Duodenal mucosa (tissue), 2 donors: ENCODE data around the gene RBM47.

Source experiments
- H3K27ac ChIP-seq: one replicate; pipeline ENCODE4 v1.7.0; 2013; ENCODE audit warnings: low read depth, low read length
- H3K27me3 ChIP-seq, 2 donors: one replicate each; pipeline ENCODE4 v1.7.0; 2013; ENCODE audit warnings: low read length in 2 of 2, control low read depth in 1 of 2; ENCODE audit not compliant: insufficient read depth in 2 of 2, control insufficient read depth in 1 of 2
- H3K36me3 ChIP-seq, 2 donors: one replicate each; pipeline ENCODE4 v1.7.0; 2013; ENCODE audit warnings: low read length in 2 of 2, control low read depth in 1 of 2; ENCODE audit not compliant: insufficient read depth in 2 of 2, control insufficient read depth in 1 of 2
- H3K4me1 ChIP-seq, 2 donors: one replicate each; pipeline ENCODE4 v1.7.0; 2013; ENCODE audit warnings: low read length in 2 of 2, control low read depth in 1 of 2; ENCODE audit not compliant: insufficient read depth in 2 of 2, control insufficient read depth in 1 of 2
- H3K4me3 ChIP-seq, 2 donors: one replicate each; pipeline ENCODE4 v1.7.0; 2013; ENCODE audit warnings: low read length in 2 of 2, low read depth in 1 of 2
- H3K9ac ChIP-seq, 2 donors: one replicate each; pipeline ENCODE4 v1.7.0; 2013; ENCODE audit warnings: low read length in 2 of 2, low read depth in 1 of 2
- H3K9me3 ChIP-seq, 2 donors: one replicate each; pipeline ENCODE4 v1.7.0; 2013; ENCODE audit warnings: low read length in 2 of 2, control low read depth in 1 of 2; ENCODE audit not compliant: control insufficient read depth in 1 of 2

RBM47 gene

DNA sequence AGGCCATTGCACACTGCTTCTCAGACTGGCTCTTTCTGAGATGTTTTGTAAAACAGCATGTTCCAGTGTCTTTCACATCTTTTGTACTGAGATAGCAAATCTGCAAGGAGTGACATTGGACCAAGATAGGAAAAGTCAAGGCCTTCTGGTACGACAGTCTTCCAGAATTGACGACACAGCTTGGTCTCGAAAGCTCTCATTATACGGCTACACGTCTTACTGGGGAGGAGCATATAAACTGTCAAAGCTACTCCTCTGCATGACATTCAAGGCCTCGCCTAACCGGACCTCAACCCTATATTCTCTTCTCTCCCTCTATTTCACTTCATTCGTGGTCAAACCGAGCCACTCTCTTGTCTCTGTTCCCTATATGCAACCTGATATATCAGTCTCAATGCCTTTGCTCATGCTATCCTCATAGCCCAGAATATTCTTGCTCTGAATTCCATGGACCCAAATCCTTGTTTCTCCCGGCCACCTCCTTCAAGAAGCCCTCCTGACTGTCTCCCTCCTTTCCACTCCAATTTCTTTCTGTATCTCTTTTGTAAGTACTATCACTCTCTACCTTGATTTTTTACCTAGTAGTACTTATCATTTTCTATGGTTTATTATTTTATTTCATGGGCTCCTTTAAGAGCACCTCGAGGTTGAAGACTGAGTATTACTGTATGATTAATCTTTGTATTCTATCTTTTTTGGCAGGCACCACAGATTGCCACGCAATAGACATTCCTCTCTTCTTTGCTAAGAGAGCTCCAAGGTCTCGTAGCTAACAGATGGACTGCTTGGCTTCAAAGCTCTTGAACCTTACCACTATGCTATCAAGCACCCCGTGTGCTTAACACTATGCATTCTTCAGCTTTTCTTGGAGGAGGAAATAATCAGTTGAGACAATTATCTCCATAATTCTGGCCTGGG lies 35.1 kb downstream of the RBM47 start:
- no peak overlapping the region for H3K27ac ChIP-seq
- no peaks in the 10 kb centered on the region for H3K36me3 ChIP-seq
- no peaks in the 10 kb centered on the region for H3K4me1 ChIP-seq
- H3K9ac ChIP-seq = no peak overlapping the region
- H3K9me3 ChIP-seq = no peaks in the 10 kb centered on the region
- H3K4me3 ChIP-seq = no peak overlapping the region
- H3K27me3 ChIP-seq = no peaks in the 10 kb centered on the region

DNA sequence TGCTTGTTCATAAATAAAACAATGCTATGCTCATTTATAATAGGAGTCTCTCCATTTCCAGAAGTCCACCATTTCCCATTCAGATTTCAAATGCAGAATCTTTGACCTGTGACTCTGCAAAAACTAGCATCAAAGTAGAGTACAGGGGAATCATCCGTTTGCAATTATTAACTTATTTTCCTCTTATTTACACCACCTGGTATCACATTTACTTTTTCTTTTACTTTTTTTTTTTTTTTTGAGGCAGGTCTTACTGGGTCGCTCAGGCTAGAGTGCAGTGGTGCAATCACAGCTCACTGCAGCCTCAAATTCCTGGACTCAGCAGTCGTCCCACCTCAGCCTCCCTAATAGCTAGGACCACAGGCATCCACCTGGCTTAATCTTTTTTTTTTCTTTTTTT lies 37.6 kb downstream of the RBM47 start:
- no peaks in the 10 kb centered on the region for H3K9me3 ChIP-seq

DNA sequence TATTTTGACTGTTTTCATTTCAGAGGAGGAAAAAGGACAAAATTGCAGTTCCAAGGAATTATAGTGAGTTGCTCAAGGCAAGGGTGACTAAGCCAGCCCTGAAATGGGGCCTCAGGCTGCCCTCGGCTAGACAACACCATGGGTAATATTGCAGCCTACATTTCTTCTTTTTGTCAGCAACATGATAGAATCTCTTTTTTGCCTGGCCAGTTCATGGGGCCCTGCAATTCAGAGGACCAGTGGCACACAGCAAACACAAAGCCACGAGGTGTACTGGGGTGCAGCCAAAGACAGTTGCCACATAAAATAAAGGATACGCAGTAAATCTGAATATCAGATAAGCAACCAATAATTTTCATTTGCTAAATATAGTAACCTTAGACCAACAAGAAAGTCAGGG lies 41.8 kb downstream of the RBM47 start:
- Histone ChIP-seq H3K9me3 (no peaks in the 10 kb centered on the region), H3K9ac (no peak overlapping the region), H3K4me3 (no peak overlapping the region), H3K27ac (no peak overlapping the region), H3K4me1 (peaks cover 0 to 4% of the 10 kb centered on the region in 2 donors), H3K27me3 (no peaks in the 10 kb centered on the region), H3K36me3 (no peaks in the 10 kb centered on the region)

More for the DNA sequence above, 37.6 kb downstream of the RBM47 start:
- no peak overlapping the region for H3K27ac ChIP-seq
- no peak overlapping the region for H3K4me3 ChIP-seq
- no peaks in the 10 kb centered on the region for H3K36me3 ChIP-seq
- no peak overlapping the region for H3K9ac ChIP-seq
- H3K4me1 ChIP-seq = no peaks in the 10 kb centered on the region
- H3K27me3 ChIP-seq = no peaks in the 10 kb centered on the region

DNA sequence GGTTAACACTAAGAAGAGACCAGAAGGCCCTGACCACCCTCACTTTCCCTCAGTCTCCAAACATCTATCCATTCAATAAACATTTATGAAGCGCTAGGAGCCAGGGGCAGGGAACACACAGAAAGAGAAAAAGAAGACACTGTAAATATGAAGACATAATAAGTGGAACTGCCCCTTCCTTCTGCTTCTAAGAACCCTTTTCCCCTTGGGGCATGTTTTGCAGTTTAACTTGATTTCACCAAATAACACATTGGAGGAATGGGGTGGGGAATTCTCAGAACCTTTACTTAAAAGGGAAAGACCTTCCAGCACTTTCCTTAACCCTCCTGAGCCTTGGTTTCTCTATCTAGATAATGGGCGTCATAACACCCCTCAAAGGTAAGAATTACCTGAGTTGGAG lies 42.3 kb downstream of the RBM47 start:
- Histone ChIP-seq H3K9ac (no peak overlapping the region), H3K27me3 (no peaks in the 10 kb centered on the region), H3K4me1 (peaks cover 0 to 4% of the 10 kb centered on the region in 2 donors), H3K27ac (no peak overlapping the region), H3K9me3 (no peaks in the 10 kb centered on the region), H3K36me3 (no peaks in the 10 kb centered on the region), H3K4me3 (no peak overlapping the region)

DNA sequence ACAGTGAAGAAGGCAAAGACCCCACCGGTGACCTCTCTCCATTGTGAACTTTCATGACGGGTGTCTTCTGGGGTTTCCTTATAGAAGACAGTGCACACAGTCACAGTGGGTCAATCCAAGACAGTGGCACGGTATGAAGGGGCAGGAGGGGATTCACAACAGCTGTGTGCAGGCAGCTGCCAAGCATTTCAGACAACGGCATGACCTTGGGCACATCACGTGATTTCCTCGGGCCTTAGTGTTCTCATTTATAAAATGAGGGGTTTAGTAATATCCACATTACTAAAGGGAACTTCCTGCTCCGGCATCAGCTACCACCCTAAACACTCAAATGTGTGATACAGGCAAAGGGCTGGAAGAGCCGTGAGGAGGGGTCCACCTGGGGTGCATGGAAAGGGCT lies 42.9 kb downstream of the RBM47 start:
- no peaks in the 10 kb centered on the region for H3K9me3 ChIP-seq
- no peaks in the 10 kb centered on the region for H3K27me3 ChIP-seq
- H3K4me1 ChIP-seq = peaks cover 0 to 4% of the 10 kb centered on the region in 2 donors
- H3K4me3 ChIP-seq = no peak overlapping the region
- no peak overlapping the region for H3K9ac ChIP-seq
- no peak overlapping the region for H3K27ac ChIP-seq
- H3K36me3 ChIP-seq = no peaks in the 10 kb centered on the region

DNA sequence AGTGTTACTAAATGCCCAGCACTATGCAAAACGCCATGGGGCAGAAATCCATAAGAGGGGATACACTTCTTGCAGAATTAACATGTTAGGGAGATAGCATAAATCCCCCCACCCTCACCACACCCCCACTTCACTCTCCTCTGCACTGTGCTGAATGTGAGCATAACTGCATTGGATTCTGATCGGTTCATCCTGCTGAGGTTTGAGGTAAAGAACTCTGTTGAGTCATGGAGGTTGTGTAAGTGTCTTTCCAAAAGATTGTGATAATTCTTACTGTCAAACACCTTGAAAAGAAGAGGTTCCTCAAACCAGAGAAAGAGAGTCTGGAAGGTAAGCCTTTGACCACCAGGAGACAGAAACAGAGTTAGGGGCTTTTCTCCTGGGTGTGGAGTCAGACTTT lies 43.6 kb downstream of the RBM47 start:
- no peak overlapping the region for H3K27ac ChIP-seq
- H3K4me3 ChIP-seq = no peak overlapping the region
- H3K27me3 ChIP-seq = no peaks in the 10 kb centered on the region

DNA sequence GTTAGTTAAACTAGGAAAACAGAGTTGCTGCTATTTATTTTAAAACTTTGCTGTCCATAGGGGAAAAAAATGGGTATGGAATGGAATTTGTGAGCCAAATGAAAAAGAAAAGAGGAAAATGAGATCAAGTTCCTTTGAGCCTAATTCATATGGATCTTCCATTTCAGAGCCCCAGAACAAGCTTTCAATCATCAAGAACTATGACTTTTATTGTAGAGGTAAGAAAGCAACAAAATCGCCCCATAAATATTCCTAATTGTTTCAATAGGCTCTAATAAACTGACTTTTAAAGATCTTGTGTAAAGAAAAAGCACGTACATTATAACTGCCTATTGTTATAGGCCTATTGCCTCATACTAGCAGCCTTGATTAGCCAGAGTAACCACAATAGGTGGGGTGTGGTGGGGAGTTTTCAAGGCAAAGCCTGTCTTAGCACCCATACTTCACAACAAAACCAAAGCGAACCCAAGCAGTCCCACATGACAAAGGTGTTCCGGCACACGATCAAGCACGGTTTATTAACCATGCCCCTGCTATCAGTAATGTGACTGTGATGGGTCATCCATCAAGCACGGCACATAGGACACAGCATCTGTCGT lies 44.4 kb downstream of the RBM47 start:
- H3K4me1 ChIP-seq = peaks cover 0 to 4% of the 10 kb centered on the region in 2 donors
- no peak overlapping the region for H3K27ac ChIP-seq
- H3K27me3 ChIP-seq = no peaks in the 10 kb centered on the region
- H3K36me3 ChIP-seq = no peaks in the 10 kb centered on the region
- H3K9me3 ChIP-seq = no peaks in the 10 kb centered on the region
- H3K4me3 ChIP-seq = no peak overlapping the region
- H3K9ac ChIP-seq = no peak overlapping the region

More for the DNA sequence above, 43.6 kb downstream of the RBM47 start:
- Histone ChIP-seq H3K36me3 (no peaks in the 10 kb centered on the region), H3K4me1 (peaks cover 0 to 4% of the 10 kb centered on the region in 2 donors), H3K9ac (no peak overlapping the region), H3K9me3 (no peaks in the 10 kb centered on the region)

DNA sequence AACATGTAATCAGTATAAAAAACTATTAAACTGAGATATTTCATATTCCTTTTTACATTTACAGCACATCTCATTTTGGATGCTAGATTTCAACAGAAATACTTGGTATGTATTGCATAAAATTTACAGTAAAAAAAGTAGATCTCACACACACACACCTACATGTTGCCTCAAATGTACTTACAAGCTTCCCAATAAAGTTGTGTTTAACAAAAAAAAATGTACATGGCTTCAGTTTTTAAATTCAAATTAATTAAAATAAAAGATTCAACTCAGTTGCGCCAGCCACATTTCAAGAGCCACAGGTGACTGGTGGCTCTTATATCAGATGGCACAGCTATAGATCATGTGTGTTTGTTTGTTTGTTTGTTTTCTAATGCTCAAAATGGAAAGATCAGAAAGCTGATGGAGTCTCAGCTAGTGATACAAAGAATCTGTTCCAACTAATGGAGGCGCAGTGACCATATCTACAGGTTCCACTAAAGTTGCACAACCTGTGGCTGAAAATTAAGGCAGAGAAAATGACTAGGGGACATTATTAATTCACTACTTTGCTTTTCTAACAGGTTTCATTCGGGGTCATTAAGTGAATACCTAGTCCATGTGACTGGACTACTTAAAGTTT lies 45.0 kb downstream of the RBM47 start:
- no peaks in the 10 kb centered on the region for H3K27me3 ChIP-seq
- H3K4me3 ChIP-seq = no peak overlapping the region
- H3K9ac ChIP-seq = no peak overlapping the region
- peaks cover 0 to 4% of the 10 kb centered on the region in 2 donors for H3K4me1 ChIP-seq
- no peaks in the 10 kb centered on the region for H3K36me3 ChIP-seq
- no peak overlapping the region for H3K27ac ChIP-seq
- no peaks in the 10 kb centered on the region for H3K9me3 ChIP-seq

DNA sequence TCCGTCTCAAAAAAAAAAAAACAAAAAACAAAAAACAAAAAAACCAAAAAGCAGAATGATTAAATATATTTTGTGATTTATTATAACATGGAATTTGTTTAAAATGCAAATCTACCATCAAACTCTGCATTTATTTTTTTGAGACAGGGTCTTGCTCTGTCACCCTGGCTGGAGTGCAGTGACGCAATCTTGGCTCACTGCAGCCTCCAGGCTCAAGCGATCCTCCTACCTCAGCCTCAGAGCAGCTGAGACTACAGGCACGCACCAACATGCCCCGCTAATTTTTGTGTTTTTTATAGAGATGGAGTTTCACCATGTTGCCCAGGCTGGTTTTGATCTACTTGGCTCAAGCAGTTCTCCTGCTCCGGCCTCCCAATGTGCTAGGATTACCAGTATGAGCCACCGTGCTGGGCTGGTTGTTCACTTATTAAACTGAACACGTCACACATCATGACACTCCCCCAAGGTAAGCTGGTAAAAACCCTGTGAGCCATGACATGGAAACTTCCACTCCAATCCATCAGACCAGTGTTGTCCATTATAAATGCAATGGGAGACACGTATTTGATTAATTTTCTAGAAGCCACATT lies 45.7 kb downstream of the RBM47 start:
- Histone ChIP-seq H3K9me3 (no peaks in the 10 kb centered on the region), H3K36me3 (no peaks in the 10 kb centered on the region), H3K27me3 (no peaks in the 10 kb centered on the region), H3K4me3 (no peak overlapping the region), H3K4me1 (peaks cover 0 to 4% of the 10 kb centered on the region in 2 donors), H3K27ac (no peak overlapping the region), H3K9ac (no peak overlapping the region)

DNA sequence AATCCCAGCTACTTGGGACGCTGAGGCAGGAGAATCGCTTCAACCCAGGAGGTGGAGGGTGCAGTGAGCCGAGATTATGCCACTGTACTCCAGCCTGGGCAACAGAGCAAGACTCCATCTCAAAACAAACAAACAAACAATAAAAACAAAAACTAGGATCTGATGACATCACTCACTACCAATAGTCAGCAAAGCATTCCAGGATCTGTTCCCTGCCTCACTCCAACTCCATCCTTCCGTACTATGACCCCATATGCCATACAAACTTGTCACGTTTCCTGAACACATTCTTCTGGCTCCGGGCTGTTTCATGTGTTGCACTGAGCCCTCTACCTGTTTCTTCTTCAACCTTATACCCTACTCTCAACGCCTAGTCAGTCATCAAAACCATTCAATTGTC lies 47.3 kb downstream of the RBM47 start:
- Histone ChIP-seq H3K9ac (no peak overlapping the region), H3K27me3 (no peaks in the 10 kb centered on the region), H3K27ac (no peak overlapping the region), H3K9me3 (no peaks in the 10 kb centered on the region), H3K4me1 (peaks cover 5 to 10% of the 10 kb centered on the region in 2 donors), H3K36me3 (no peaks in the 10 kb centered on the region), H3K4me3 (no peak overlapping the region)
